OCI-LY3 (cell line): Measurements from ENCODE around the gene FGF5.

Source experiments
- CTCF ChIP-seq: fragments of 200-600, 300-600 bp; sonication (generic); IDR thresholded peaks from 2 replicates; pipeline ENCODE4 v1.5.1; 2014; ENCODE audit warnings: antibody characterized with exemption, low read length, low read depth
- EZH2phosphoT487 ChIP-seq: fragments of 200-600 bp; shearing (Covaris generic); IDR thresholded peaks from 2 replicates; pipeline ENCODE4 v1.6.1; 2018; ENCODE audit warnings: antibody characterized with exemption, mixed run types, low read depth

- TF ChIP-seq CTCF (no peak), EZH2phosphoT487 (no peak)
Observed at GRCh38 chr4:80331693-80332092, 65.2 kb downstream of the FGF5 start.
